ENCODE data around the gene ATL2. TPM values are rescaled to one million over a fixed set of nuclear protein-coding genes. Genes with fewer than 3 reads are reported as not detected.

Gene ATL2
- total and polyA plus RNA-seq, 2 donors (not counting 3 experiments of a cell fraction or from before 2014, with no cell fraction given) = 23.9 to 45.5 TPM

GRCh38 chr2:38421274-38422056 is 44.4 kb upstream of the ATL2 start:
- no peaks in the 10 kb centered on the region for H3K9me1 ChIP-seq (replicated peaks; ENCODE audit: control insufficient read depth, extremely low read depth, insufficient read depth, low read length)
- dilution Hi-C loops (cut with MboI; ENCODE audit: extremely low pct_ligation_motif_present, low sequenced_read_pairs) (no loop called here), intact Hi-C loops (cut with micrococcal nuclease) (no loop called here)
- H3K9ac ChIP-seq (replicated peaks; ENCODE audit: extremely low read depth, insufficient read depth, low read length) = no peak overlapping the region
- H3K4me1 ChIP-seq (ENCODE audit: control insufficient read depth, extremely low read depth, insufficient read depth, low read length) = no peaks in the 10 kb centered on the region
- no peak for DNase-seq (ENCODE audit: low read depth, low spot score)
- H3K4me2 ChIP-seq (ENCODE audit: insufficient read depth, low read length) = no peak overlapping the region
- no peaks in the 10 kb centered on the region for H3K9me3 ChIP-seq (replicated peaks; ENCODE audit: control insufficient read depth, insufficient read depth, low read length)
- H3K4me3 ChIP-seq (replicated peaks in 1 of 3; ENCODE audit: insufficient read depth in 1 of 3, low read depth in 1 of 3, low read length in 3 of 3) = no peak overlapping the region
- peaks cover 0 to 2% of the 10 kb centered on the region in 2 experiments for H3K27me3 ChIP-seq (ENCODE audit: control insufficient read depth in 2 of 2, insufficient read depth in 2 of 2, low read length in 2 of 2)
- no peaks in the 10 kb centered on the region for H3K79me2 ChIP-seq (ENCODE audit: control insufficient read depth, insufficient read depth, low read length)
- FAIRE-seq = no peak
- H2AFZ ChIP-seq (ENCODE audit: low read depth, low read length) = no peak overlapping the region
- TF ChIP-seq JUN (IDR thresholded peaks at IDR 0.05; ENCODE audit: borderline replicate concordance, insufficient read depth, insufficient read length, low read depth) (no peak), EZH2 (IDR thresholded peaks at IDR 0.05; ENCODE audit: borderline replicate concordance, low read depth, low read length, severe bottlenecking) (no peak), FOS (IDR thresholded peaks at IDR 0.05; ENCODE audit: borderline replicate concordance, insufficient read depth, low read length) (no peak), CTCF (IDR thresholded peaks at IDR 0.05; ENCODE audit: extremely low read depth in 1 of 2, insufficient read depth in 1 of 2, low read depth in 1 of 2, low read length in 2 of 2) (no peak), POLR2AphosphoS5 (IDR thresholded peaks at IDR 0.05; ENCODE audit: insufficient read depth, low read depth, low read length) (no peak), POLR2A (IDR thresholded peaks at IDR 0.05; ENCODE audit: low read depth, low read length) (no peak)
- BruUV-seq (replicated peaks) = no TSS peak
- CTCF ChIA-PET = no interaction called here
- POLR2A ChIA-PET = no interaction called here
- H3K27ac ChIP-seq (ENCODE audit: insufficient read depth, low read depth, low read length) = no peak overlapping the region
- no peaks in the 10 kb centered on the region for H3K36me3 ChIP-seq (ENCODE audit: control insufficient read depth in 2 of 2, extremely low read depth in 1 of 2, insufficient read depth in 2 of 2, low read length in 2 of 2)
- no peaks in the 10 kb centered on the region for H4K20me1 ChIP-seq (replicated peaks; ENCODE audit: control insufficient read depth, extremely low read depth, insufficient read depth, low read length)
